GM19240 (cell line): ENCODE data around the gene NUBP2.
"Not testable (repeated sequence)": the region's sequence is repeated elsewhere in the genome, so short reads cannot be mapped to it uniquely, and the experiment has no call there.

Experiments
- DNase-seq: peaks from one replicate; pipeline ENCODE4 v3.0.0; 2011; ENCODE audit warnings: low spot score; ENCODE audit not compliant: insufficient read length

The NUBP2 gene

DNA sequence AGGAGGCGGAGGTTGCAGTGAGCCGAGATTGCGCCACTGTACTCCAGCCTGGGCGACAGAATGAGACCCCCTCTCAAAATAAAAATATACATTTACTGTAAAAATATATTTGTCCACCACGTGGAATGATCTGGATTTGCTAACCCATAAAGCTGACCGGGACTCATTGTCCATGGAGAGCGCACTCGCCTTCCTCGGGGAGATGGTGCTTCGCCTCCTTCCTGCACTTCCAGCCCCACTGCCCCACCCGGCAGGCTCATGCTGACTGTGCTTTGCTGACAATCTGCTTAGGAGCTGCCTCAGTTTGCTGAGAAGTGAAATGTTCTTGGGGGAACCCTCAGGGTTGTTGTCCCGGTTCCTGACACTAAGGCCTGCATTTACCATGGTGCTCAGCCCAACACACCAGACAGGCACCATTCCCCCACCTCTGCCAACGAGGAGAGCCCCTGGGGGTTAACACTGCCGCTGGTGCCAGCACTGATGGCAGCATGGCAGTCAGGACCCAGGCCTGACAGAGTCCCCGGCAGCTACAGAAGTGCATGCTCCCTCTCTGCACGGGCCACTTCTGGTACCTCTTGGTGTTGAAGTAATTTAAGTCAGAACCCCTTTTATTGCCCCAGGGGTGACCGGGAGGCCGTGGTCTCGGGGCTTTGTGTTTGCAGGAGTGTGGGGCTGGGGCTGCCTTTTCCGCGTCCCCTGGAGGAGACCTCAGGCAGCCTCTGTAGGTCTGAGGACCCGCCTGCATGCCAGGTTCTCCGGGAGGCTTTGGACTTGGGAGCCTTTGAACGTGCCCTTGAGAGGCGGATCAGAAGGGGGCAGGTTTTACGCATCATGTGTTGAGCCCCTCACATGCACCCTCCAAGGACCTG lies 2.5 kb downstream of the NUBP2 start:
- DNase-seq, result no peak

DNA sequence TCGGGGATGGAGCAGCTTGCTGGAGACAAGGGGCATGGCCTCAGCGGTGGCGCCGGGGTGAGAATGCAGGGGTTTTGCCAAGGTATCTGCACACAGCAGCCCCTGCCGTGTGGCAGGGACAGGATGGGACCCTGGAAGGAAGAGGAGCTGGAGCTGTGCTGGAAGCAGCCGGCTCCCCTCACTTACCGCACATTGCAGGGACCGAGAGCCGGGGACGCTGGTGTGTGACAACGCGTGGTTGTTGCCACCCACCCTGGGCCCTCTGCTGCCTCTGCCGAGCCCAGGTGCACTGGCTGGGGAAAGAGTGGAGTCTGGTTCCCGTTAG lies 3.0 kb downstream of the NUBP2 start:
- no peak for DNase-seq

DNA sequence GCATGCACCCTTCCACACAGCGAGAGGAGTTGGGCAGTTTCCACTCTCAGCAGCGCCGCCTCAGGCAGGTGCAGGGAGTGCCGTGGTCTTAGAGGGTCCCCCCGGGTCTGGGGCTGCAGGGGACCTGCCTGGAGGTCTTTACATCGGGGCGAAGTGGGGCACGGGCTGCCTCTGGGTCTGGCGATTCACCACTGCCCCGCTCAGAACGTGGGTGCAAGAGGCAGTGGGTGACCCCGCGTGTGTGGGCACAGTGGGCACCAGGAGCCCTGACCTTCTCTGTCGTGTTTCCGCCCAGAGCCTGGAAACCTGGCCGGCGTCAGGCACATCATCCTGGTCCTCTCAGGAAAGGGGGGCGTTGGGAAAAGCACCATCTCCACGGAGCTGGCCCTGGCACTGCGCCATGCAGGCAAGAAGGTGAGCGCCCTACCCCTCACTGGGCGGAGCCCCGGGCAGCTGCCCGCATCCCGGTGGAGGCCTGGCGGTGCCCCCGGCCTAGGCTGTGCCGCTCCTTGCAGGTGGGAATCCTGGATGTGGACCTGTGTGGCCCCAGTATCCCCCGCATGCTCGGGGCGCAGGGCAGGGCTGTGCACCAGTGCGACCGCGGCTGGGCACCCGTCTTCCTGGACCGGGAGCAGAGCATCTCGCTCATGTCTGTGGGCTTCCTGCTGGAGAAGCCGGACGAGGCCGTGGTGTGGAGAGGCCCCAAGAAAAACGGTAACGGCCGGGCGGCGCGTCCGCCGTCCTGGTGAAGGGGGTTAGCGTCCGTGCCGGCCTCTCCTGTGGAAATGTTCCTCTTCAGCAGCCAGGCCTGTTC lies 3.7 kb downstream of the NUBP2 start:
- DNase-seq, result no peak

DNA sequence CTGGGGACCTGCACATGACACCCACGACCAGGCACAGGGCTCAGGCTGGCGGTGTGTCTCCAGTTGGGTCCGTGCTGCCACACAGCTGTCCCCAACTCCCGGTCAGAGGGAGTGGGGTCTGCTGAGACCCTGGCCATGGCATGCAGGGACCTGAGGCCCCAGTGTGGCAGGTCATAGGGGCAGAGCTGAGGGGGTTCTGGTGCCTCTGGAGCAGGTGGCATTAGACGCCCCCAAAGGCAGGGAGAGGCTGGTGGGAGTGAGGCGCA lies 4.2 kb downstream of the NUBP2 start:
- DNase-seq, result no peak

DNA sequence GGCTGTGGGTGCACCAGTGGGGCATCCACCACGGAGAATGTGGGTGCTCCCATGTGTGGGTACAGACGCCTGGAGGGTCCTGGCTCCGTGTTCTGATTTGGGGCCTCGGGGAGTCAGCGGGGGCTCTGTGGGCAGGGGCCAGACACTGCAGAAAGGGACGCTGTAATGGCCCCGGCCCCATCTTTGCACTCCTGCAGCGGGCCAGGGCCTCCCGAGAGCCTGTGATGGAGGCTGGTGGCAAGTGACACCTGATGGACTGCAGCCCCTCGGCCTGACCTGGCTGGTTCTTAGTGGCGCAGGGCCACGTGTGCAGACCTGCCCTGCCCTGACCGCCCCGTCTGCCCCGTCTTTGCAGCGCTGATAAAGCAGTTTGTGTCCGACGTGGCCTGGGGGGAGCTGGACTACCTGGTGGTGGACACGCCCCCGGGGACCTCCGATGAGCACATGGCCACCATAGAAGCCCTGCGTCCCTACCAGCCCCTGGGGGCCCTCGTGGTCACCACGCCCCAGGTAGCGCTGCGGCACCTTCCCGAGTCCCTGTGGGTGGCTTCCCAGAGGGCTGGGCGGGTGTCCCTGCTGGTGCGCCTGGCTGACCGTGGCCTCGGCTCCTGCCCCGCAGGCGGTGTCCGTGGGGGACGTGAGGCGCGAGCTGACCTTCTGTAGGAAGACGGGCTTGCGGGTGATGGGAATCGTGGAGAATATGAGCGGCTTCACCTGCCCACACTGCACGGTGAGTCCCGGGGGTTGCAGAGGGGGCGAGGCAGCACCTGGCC lies 4.7 kb downstream of the NUBP2 start:
- no peak for DNase-seq

DNA sequence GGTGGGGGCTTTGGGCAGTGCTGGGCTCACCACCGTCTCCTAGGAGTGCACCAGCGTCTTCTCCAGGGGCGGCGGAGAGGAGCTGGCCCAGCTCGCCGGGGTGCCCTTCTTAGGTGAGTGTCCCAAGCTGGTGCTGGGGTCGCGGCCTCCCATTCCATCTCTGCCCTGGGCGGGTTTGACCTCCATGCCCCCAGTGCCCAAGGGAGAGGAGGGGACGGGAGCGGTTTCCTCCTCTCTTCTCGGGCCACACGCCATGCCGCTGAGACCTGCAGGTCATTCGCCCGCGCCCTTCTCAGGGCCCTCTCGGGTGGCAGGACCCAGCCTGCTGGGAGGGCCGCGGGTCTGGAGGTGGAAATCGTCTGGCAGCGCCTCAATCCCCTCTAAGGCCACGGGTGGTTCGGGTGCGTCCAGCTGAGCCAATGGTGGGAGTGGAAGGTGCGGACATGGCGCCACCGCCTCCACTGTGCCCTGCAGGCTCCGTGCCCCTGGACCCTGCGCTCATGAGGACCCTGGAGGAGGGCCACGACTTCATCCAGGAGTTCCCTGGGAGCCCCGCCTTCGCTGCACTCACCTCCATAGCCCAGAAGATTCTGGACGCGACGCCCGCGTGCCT lies 5.4 kb downstream of the NUBP2 start:
- no peak for DNase-seq

DNA sequence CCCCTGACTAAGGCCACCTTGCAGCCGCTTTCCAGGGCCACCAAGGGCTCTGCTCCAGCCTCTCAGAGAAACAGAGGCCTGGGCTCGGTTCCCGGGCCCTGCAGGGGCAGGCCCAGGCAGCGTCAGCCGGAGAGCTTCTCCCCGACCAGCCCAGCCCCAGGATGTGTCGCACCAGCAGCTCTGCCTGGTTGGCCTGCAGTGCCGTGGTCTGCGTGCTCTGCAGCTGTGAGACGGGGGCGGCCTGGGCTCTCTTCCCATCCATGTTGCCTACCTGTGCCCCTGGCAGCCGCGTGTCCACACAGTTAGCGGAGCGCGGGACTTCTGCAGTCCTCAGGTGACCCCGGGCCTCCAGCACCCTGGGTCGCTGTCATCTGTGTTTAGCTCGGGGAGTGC lies 5.9 kb downstream of the NUBP2 start:
- no peak for DNase-seq

DNA sequence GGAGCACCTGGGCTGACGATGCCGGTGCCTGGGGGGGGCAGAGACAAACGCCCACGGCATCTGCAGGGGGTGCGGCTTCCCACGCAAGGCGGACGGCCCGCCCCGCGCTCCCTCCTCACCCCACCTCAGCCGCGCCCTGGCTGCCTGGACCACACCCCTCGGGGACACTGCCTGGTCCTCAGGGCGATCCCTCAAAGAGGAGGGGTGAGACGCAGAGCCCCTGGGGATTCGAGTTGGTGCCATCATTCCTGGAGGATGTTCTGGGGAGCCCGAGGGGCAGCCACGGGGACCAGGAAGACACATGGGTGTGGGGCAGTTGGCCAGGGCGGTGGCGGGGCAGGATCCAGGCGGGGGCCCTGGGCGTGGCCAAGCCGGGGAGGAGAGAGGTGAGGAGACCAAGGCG lies 6.9 kb downstream of the NUBP2 start:
- DNase-seq, result no peak

DNA sequence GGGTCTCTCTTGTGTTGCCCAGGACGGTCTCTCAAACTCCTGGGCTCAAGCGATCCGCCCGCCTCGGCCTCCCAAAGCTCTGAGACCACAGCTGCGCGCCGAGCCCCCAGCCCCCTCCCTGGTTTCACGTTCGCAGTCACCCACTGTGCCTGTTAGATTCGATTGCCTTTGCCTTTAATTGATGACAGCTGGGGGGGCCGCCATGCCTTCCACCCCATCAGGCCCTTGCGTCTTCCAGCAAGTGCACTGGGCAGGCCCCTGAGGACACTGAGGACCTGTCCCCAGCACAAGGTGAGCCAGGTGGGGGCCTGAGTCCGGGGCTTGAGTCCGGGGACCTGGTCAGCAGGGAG lies 7.5 kb downstream of the NUBP2 start:
- no peak for DNase-seq

DNA sequence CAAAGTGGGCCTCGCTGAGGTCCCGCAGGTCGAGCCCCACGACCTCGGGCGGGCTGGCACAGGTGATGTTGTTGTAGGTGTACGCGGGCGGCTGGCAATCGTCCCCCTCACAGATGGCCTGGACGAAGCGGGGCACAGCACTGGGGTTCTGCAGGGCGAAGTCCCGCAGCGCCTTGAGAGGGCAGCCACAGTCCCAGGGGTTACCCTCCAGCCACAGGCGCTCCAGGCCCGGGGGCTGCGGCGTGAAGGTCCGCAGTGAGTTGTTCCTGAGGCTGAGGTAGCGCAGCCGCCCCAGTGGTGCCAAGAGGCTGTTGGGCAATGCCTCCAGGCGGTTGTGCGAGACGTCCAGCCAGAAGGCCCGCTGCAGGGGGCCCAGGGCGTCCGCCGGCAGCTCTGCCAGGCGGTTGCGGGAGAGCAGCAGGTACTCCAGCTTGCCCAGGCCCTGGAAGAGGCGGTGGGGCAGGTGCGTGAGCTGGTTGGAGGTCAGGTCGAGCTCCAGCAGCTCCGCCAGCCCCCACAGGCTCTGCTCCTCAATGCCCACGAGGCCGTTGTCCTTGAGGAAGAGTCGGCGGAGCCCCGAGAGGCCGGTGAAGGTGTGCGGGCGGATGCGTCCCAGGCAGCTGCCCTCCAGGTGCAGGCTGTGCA lies 8.0 kb downstream of the NUBP2 start:
- no peak for DNase-seq

DNA sequence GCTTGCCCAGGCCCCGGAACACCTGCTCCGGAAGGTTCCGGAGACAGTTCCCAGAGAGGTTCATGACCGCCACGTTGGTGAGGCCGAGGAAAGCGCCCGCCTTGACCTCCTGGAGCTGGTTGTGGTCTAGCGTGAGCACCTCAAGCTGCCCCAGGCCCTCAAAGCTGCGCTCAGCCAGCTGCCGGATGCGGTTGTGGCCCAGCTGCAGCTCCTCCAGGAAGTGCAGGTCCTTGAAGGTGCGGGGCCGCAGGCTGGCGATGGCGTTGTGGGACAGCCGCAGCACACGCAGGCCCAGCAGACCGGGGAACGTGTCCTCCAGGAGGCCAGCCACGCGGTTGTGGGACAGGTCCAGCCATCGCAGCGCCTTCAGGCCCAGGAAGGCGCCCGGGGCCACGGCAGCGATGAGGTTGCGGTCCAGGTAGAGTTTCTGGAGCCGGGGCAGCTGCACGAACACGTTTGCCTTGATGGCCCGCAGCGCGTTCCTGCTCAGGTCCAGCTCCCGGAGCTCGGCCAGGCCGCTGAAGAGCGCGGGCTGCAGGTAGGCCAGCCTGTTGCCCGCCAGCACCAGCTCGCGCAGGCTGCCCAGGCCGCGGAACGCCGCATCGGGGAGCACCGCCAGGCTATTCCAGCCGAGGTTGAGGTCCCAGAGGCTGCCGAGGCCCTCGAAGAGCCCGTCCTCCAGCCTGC lies 8.6 kb downstream of the NUBP2 start:
- no peak for DNase-seq

DNA sequence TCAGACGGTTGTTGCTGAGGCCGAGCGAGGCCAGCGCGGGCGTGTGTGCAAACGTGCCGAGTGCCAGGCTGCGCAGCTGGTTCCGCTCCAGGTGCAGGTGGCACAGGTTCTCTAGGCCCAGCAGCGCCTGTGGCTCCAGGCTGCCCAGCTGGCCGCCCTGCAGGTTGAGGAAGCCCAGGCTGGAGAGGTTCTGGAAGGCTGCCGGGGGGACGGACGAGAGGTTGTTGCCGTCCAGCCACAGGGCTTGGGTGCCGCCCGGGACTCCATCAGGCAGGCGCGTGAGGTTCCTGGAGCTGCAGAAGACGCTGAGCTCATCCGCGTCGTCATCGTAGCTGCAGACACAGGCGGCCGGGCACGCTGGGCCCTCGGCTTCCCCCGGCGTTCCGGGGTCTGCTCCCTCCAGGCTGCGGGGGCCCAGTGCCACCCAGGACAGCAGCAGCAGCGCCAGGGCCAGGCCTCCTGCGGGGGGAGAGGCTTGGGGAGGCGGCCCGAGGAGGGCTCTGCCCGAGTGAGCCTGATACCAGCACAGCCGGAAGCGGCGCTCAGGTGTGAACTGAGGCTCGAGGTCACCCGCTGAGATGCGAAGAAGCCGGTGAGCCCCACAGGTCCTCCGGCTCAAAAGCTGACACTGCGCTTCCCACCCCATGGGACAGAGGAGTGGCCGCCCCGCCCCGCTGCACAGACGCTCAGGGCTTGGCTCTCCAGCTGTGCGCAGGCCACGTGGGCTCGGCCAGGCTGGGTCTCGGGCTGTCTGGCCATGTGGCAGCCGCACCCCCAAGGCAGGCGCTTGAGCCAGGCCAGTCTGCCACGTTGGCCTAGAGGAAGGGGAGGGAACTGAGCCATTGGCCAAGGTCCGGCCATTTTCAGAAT lies 9.4 kb downstream of the NUBP2 start:
- DNase-seq, result no peak

DNA sequence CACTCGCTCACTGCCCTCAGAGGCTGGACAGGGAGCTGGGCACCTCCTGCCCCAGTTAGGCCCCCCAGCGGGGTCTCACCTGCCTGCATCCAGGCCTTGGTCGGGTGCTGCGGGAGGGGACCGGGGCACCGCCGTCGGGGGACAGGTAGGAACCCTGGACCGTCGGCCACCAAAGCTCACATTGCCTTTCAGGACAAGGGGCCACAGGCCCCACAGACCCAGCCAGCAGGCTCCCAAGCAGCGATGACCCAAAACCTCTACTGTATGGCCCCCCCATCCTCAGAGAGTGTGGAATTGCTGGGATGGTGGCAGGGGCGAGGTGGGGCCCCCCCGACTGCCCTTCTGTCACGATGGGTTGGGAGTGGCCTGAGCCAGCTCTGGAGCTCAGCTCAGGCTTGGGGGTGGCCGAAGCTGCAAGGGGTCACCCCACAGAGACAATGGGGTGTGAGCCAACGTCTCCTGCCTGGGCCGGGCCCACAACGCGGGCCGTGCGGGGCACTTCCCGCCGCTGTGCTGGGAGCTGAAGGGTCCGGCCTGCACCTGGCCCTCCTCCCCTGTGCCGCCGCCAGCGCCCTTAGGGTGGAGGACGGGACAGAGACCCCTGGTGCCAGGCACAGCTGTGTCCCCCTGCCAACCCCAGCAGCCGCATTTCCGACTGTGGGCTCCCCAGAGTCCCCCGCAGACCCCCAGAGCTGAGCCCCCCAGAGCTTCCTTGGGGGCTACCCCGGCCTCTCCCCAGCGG lies 10.2 kb downstream of the NUBP2 start:
- DNase-seq, result no peak

DNA sequence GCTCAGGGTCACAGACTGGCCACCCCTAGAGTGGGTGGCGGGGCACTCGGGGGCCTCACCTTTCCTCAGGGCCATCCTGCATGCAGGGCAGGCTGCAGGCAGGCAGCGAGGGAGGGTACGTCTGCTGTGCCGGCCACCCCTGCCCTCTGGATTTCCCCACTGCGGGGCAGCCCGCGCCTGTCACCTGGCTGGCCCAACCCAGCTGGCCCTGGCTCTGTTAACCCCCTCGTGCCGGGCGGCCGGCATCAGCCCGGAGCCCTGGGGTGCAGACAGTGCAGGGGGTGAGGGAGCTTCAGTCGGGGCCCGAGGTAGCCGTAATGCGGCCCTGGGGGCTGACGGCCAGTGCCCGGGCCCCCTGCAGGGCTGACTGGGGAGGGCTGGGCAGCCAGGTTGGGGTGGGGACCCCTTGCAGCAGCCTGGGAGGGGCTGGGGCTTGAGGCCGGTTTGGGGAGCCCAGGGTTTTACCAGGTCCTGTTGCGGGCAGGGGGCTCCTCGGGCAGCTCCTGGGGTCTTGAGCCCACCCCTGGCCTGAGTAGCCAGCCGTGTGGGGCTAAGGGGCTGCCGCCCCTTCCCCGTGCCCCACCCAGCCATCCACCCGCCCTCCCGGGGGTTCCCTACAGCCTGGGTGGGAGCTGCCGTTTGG lies 10.9 kb downstream of the NUBP2 start, which contains the start of gene IGFALS:
IGFALS (minus strand) TSS at position 128 of the 643 bp plus-strand sequence; CDS start at position 75, 53 bp downstream.
- no peak for DNase-seq

DNA sequence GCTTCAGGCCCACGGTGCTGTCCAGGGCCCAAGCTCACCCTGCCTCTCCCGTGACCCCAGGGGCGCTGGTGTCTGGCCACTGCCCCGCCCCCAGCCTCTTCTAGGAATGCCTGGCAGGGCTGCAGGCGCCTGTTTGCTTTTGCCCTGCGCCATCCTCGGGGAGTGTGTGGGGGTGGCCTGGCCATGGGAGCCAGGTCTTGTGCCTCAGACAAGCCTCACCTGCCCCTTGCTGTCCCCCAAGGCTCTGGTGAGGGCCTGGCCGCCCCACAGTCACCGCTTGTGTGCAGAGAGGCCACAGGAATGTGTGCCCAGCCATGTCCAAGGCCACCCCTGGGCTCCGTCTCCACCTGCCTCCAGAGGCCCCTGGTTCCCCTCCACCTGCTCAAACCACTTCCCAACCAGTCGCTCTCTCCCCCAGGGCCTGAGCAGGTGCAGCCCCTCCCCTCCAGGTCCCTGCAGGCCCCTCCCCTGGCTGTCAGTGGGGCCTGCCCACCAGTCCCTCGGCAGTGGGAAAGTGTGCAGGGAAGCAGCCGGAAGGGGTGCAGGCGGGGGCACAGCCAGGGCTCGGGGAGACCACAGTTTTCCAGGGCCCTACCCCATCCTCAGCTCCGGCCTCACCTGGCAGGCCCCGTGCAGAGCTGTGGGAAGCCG lies 11.6 kb downstream of the NUBP2 start:
- no peak for DNase-seq

DNA sequence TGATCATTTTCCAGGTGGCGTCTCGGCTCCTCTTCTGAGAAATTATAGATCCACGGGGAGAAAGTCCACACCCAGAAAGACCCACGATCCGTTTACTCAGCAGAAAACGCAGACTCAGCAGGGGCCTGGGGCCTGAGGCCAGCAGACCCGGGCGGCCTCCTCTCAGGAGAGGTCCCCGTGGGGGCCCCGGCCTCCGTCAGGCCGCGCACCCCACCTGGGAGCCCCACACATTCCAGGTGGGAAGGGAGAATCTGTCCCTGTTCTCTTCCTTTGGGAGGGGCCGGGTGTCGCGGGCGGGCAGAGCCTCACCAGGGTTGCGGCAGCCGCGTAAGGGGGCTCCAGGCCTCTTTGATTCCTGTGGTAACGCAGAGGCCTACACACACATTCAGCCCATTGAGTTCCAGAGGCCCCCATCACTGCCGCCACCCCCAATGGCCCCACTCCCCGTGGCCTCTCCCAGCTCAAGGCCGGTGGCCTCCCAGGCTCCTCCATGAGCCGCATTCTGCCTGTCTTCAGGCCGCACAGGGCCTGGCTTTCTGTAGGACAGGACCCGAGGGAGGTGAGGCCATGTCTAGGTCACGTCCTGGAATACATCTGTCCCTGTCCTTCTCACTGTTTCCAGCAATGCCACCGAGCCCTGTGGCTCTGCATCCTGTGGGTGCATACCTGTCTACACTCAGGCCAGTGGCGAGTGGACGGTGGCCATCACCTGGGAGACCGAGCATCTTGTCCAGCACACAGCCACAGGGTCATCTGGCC lies 12.3 kb downstream of the NUBP2 start:
- DNase-seq, result no peak

DNA sequence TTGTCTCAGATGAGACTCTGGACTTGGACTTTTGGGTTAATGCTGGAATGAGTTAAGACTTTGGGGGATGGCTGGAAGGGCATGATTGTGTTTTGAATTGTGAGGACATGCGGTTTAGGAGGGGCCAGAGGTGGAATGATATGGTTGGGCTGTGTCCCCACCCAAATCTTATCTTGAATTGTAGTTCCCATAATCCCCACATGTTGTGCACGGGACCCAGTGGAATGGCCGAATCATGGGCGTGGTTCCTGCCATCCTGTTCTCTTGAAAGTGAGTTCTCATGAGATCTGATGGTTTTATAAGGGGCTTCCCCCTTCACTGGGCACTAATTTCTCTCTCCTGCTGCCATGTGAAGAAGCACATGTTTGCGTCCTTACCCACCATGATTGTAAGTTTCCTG lies 16.5 kb downstream of the NUBP2 start:
- DNase-seq, result not testable (repeated sequence)
